Measurements from ENCODE around the gene OR4X2. TPM values are rescaled to one million over a fixed set of nuclear protein-coding genes. Genes with fewer than 3 reads are reported as not detected.

The OR4X2 gene
- not detected for total RNA-seq (2013)
- polyA plus RNA-seq (not detected), polyA minus RNA-seq (not detected in 2 replicates), total RNA-seq (0 to 0.35 (median 0) reads per million in 11 experiments)

DNA sequence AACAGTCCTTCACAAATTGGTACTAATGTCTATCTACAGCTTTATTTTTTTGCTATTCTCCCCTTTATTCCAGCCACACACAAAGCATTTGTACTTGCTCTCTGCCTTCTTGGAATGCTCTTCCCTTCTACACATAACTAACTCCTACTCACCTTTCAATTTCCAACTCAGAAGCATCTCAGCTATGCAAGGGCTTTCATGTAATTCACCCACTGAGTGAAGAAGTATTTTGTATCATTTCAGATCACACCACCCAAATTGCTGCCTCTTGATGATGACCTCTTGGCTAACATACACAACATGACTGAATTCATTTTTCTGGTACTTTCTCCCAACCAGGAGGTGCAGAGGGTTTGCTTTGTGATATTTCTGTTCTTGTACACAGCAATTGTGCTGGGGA is at the start of gene OR4X2:
TSS of gene OR4X2 (plus strand) at position 301 of the 400 bp plus-strand sequence. CDS start at position 301, 0 bp downstream.
- Histone ChIP-seq H3K4me2 (replicated peaks; ENCODE audit: extremely low read depth, low read length, poor library complexity, severe bottlenecking) (no peak within 1 kb of the TSS), H3K27ac (ENCODE audit: low read depth in 1 of 2, low read length in 2 of 2) (no peak within 1 kb of the TSS), H2AFZ (ENCODE audit: insufficient read depth, low read depth, low read length, poor library complexity, severe bottlenecking) (no peak within 1 kb of the TSS), H3K4me3 (replicated peaks in 1 of 3; ENCODE audit: low read depth in 2 of 3, low read length in 3 of 3) (no peak within 1 kb of the TSS), H3K9ac (ENCODE audit: insufficient read depth, low read length, poor library complexity, severe bottlenecking) (no peak within 1 kb of the TSS), H3K79me2 (ENCODE audit: insufficient read depth, low read length) (no peaks in the 10 kb centered on the region), H4K20me1 (ENCODE audit: insufficient read depth, low read length) (no peaks in the 10 kb centered on the region), H3K36me3 (replicated peaks in 1 of 2; ENCODE audit: control insufficient read depth in 1 of 2, insufficient read depth in 2 of 2, low read length in 2 of 2) (no peaks in the 10 kb centered on the region), H3K9me3 (replicated peaks in 1 of 2; ENCODE audit: control insufficient read depth in 1 of 2, insufficient read depth in 1 of 2, low read length in 2 of 2) (peaks cover 8 to 9% of the 10 kb centered on the region in 2 donors), H3K27me3 (ENCODE audit: control insufficient read depth in 2 of 2, insufficient read depth in 2 of 2, low read length in 2 of 2) (no peaks in the 10 kb centered on the region), H3K4me1 (ENCODE audit: control insufficient read depth in 1 of 2, insufficient read depth in 2 of 2, low read length in 2 of 2) (no peaks in the 10 kb centered on the region)
- no peak for DNase-seq
- TF ChIP-seq, protein P1, sequence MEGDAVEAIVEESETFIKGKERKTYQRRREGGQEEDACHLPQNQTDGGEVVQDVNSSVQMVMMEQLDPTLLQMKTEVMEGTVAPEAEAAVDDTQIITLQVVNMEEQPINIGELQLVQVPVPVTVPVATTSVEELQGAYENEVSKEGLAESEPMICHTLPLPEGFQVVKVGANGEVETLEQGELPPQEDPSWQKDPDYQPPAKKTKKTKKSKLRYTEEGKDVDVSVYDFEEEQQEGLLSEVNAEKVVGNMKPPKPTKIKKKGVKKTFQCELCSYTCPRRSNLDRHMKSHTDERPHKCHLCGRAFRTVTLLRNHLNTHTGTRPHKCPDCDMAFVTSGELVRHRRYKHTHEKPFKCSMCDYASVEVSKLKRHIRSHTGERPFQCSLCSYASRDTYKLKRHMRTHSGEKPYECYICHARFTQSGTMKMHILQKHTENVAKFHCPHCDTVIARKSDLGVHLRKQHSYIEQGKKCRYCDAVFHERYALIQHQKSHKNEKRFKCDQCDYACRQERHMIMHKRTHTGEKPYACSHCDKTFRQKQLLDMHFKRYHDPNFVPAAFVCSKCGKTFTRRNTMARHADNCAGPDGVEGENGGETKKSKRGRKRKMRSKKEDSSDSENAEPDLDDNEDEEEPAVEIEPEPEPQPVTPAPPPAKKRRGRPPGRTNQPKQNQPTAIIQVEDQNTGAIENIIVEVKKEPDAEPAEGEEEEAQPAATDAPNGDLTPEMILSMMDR (IDR thresholded peaks at IDR 0.05) = no peak
- H3K9me3 Mint-ChIP-seq = peaks cover 0 to 17% (median 4%) of the 10 kb centered on the region in 7 donors
- H3K4me1 Mint-ChIP-seq = no peaks in the 10 kb centered on the region
- intact Hi-C loops (cut with micrococcal nuclease) = no loop called here
- no peaks in the 10 kb centered on the region for H3K36me3 Mint-ChIP-seq
- H3K27ac Mint-ChIP-seq = no peak within 1 kb of the TSS
- H3K4me3 Mint-ChIP-seq = no peak within 1 kb of the TSS
- H3K27me3 Mint-ChIP-seq (ENCODE audit: low read depth in 3 of 3) = peaks cover 0 to 4% (median 1%) of the 10 kb centered on the region in 3 donors

- no peaks in the 10 kb centered on the region for H3K27me3 ChIP-seq (ENCODE audit: control insufficient read depth in 2 of 2, insufficient read depth in 2 of 2, low read length in 2 of 2)
- no peaks in the 10 kb centered on the region for H3K9me3 ChIP-seq (replicated peaks in 1 of 2; ENCODE audit: control insufficient read depth in 1 of 2, insufficient read depth in 1 of 2, low read length in 2 of 2)
- no peaks in the 10 kb centered on the region for H3K4me1 ChIP-seq (ENCODE audit: control insufficient read depth in 1 of 2, insufficient read depth in 2 of 2, low read length in 2 of 2)
- no peak overlapping the region for H3K4me3 ChIP-seq (replicated peaks in 1 of 3; ENCODE audit: low read depth in 2 of 3, low read length in 3 of 3)
- intact Hi-C loops (cut with micrococcal nuclease) = no loop called here
- no peaks in the 10 kb centered on the region for H3K36me3 ChIP-seq (replicated peaks in 1 of 2; ENCODE audit: control insufficient read depth in 1 of 2, insufficient read depth in 2 of 2, low read length in 2 of 2)
- DNase-seq = no peak
- Mint-ChIP-seq H3K4me3 (no peak overlapping the region), H3K4me1 (no peaks in the 10 kb centered on the region), H3K36me3 (no peaks in the 10 kb centered on the region), H3K27ac (no peak overlapping the region), H3K9me3 (peaks cover 0 to 2% (median 0%) of the 10 kb centered on the region in 7 donors), H3K27me3 (ENCODE audit: low read depth in 3 of 3) (peaks cover 2 to 9% (median 5%) of the 10 kb centered on the region in 3 donors)
- no peak overlapping the region for H3K27ac ChIP-seq (ENCODE audit: low read depth in 1 of 2, low read length in 2 of 2)
- no peak overlapping the region for H3K9ac ChIP-seq (ENCODE audit: insufficient read depth, low read length, poor library complexity, severe bottlenecking)
- TF ChIP-seq, protein P1 (IDR thresholded peaks at IDR 0.05) = no peak
- 100% methylated on average over 1 of the region's 2 CpGs for WGBS (ENCODE audit: insufficient coverage)
- H3K79me2 ChIP-seq (ENCODE audit: insufficient read depth, low read length) = no peaks in the 10 kb centered on the region
- H3K4me2 ChIP-seq (replicated peaks; ENCODE audit: extremely low read depth, low read length, poor library complexity, severe bottlenecking) = no peak overlapping the region
- no peak overlapping the region for H2AFZ ChIP-seq (ENCODE audit: insufficient read depth, low read depth, low read length, poor library complexity, severe bottlenecking)
- H4K20me1 ChIP-seq (ENCODE audit: insufficient read depth, low read length) = no peaks in the 10 kb centered on the region
Observed at GRCh38 chr11:48207881-48208280, 37.0 kb upstream of the OR4X2 start.
